GM18502 (cell line): ENCODE data around the gene ZNF304.
A peak's percentile ranks its signal among the peaks of the same experiment; 100 is the strongest.
"Not testable (repeated sequence)": the region's sequence is repeated elsewhere in the genome, so short reads cannot be mapped to it uniquely, and the experiment has no call there.

Source experiments
- ATAC-seq: cut with Tn5 transposase; IDR thresholded peaks from one replicate; pipeline ENCODE4 v1.9.1; 2021; ENCODE audit warnings: mild to moderate bottlenecking; ENCODE audit not compliant: unreplicated experiment, poor library complexity

Gene ZNF304

GRCh38 chr19:57359300-57359699 lies 8.2 kb downstream of the ZNF304 start:
- no peak for ATAC-seq

GRCh38 chr19:57362419-57362818 lies 11.3 kb downstream of the ZNF304 start:
- no peak for ATAC-seq

GRCh38 chr19:57362997-57363687 lies 12.1 kb downstream of the ZNF304 start, which contains the start of the genes TRAPPC2B and ZNF547:
Gene TRAPPC2B, plus strand, starts transcription at chr19:57363551. Its CDS starts 1,283 bp downstream, at chr19:57364834.
Gene ZNF547, plus strand, starts transcription at chr19:57363551. Its CDS starts 5,005 bp downstream, at chr19:57368556.
- peak; percentile 91 for ATAC-seq

- peak; percentile 17 for ATAC-seq
Measured at GRCh38 chr19:57363688-57364181, 12.7 kb downstream of the ZNF304 start.

GRCh38 chr19:57366776-57367175 lies 15.7 kb downstream of the ZNF304 start:
- ATAC-seq = no peak

GRCh38 chr19:57374179-57374578 lies 23.1 kb downstream of the ZNF304 start:
- ATAC-seq = no peak

- not testable (repeated sequence) for ATAC-seq
Measured at GRCh38 chr19:57374647-57375046, 23.6 kb downstream of the ZNF304 start.

GRCh38 chr19:57376151-57376550 lies 25.1 kb downstream of the ZNF304 start:
- ATAC-seq = no peak

- ATAC-seq = no peak
Measured at GRCh38 chr19:57377498-57378146, 26.6 kb downstream of the ZNF304 start.

GRCh38 chr19:57380923-57381322 lies 29.9 kb downstream of the ZNF304 start:
- ATAC-seq = no peak

- ATAC-seq = no peak
Measured at GRCh38 chr19:57382806-57383488, 31.9 kb downstream of the ZNF304 start.

GRCh38 chr19:57389194-57389729 lies 38.2 kb downstream of the ZNF304 start:
- ATAC-seq = no peak

- ATAC-seq = peak; percentile 97
Measured at GRCh38 chr19:57389730-57390598, 38.9 kb downstream of the ZNF304 start, which contains the start of gene ZNF548. Gene ZNF548, plus strand, starts transcription at chr19:57389854. Its CDS starts 246 bp downstream, at chr19:57390100.

GRCh38 chr19:57395710-57396109 lies 44.6 kb downstream of the ZNF304 start:
- ATAC-seq = no peak

GRCh38 chr19:57398868-57399267 lies 47.8 kb downstream of the ZNF304 start:
- ATAC-seq = no peak

GRCh38 chr19:57403737-57404563 lies 52.9 kb downstream of the ZNF304 start:
- no peak for ATAC-seq

- ATAC-seq = no peak
Measured at GRCh38 chr19:57406516-57407123, 55.5 kb downstream of the ZNF304 start.
